HepG2 (cell line): Measurements from ENCODE around the gene LSM3. TPM values are rescaled to one million over a fixed set of nuclear protein-coding genes. Genes with fewer than 3 reads are reported as not detected.

Experiments used
- ATAC-seq: fragments of 200-7000 bp; cut with Tn5 transposase; 3 replicates; pipeline ENCODE4 v1.9.1; 2020; ENCODE audit warnings: mild to moderate bottlenecking, moderate library complexity
- BruUV-seq: library from RNA; stranded (reverse); fragments of 400-500 nt; replicated peaks from 2 replicates; lab custom pipeline; 2021; lab: Mats Ljungman, UMichigan
- CTCF ChIA-PET: fragments of 300-600 bp; formaldehyde crosslinking; extraction: SDS; loops from one replicate; lab custom pipeline; 2021; ENCODE audit warnings: low total read pairs, inconsistent platforms, low intra/inter-chr PET ratio; lab: Yijun Ruan, JAX
- POLR2A ChIA-PET: fragments of 350-600 bp; sonication (Branson Sonifier 250); formaldehyde crosslinking; loops from one replicate; lab custom pipeline; 2020; ENCODE audit warnings: antibody characterized with exemption, inconsistent platforms; lab: Yijun Ruan, JAX
- DNase-seq: peaks from one replicate; pipeline ENCODE4 v3.0.0-alpha.2; 2015; ENCODE audit warnings: low spot score
- FAIRE-seq: peaks from 3 replicates; lab custom pipeline; 2011; peaks lifted over from hg19 to GRCh38; lab: Jason Lieb, UNC
- H2AFZ ChIP-seq: one replicate; pipeline ENCODE4 v1.6.1; 2011; ENCODE audit warnings: low read length, inconsistent platforms
- H3K27ac ChIP-seq: fragments of 300-600 bp; 3 replicates; pipeline ENCODE4 v1.8.0; 2011; ENCODE audit warnings: mixed run types, mild to moderate bottlenecking, mixed read lengths, low read length, inconsistent platforms; ENCODE audit not compliant: insufficient read depth; ENCODE audit errors: extremely low read length
- H3K27me3 ChIP-seq, 2 experiments: fragments of 200-600 bp in 1 of 2; 2 replicates in 1 of 2; 3 replicates in 1 of 2; pipeline versions ENCODE4 v1.6.0 to v1.8.0; 2011; ENCODE audit warnings: low read length in 2 of 2, mild to moderate bottlenecking in 2 of 2, moderate library complexity in 2 of 2, inconsistent platforms in 1 of 2; ENCODE audit not compliant: insufficient read depth in 2 of 2, control insufficient read depth in 1 of 2
- H3K36me3 ChIP-seq, 2 experiments: fragments of 200-600 bp in 1 of 2; replicated peaks in 1 of 2; 2 replicates in 1 of 2; 3 replicates in 1 of 2; pipeline versions ENCODE4 v1.5.1 to v1.8.0; 2011; ENCODE audit warnings: low read length in 2 of 2, inconsistent platforms in 1 of 2; ENCODE audit not compliant: insufficient read depth in 2 of 2, control insufficient read depth in 1 of 2
- H3K4me1 ChIP-seq: 2 replicates; pipeline ENCODE4 v1.5.1; 2012; ENCODE audit warnings: low read length, inconsistent platforms; ENCODE audit not compliant: insufficient read depth
- H3K4me2 ChIP-seq: 2 replicates; pipeline ENCODE4 v1.6.0; 2011; ENCODE audit warnings: low read depth, low read length, inconsistent platforms
- H3K4me3 ChIP-seq, 3 experiments: fragments of 200-600 bp in 1 of 3; sonication (generic), shearing (Covaris generic) in 1 of 3; replicated peaks in 1 of 3; 2 replicates each; pipeline ENCODE4 v1.5.1; 2011 to 2016; ENCODE audit warnings: low read length in 3 of 3, inconsistent platforms in 2 of 3, low read depth in 2 of 3, mild to moderate bottlenecking in 2 of 3, control low read depth in 1 of 3, mixed read lengths in 1 of 3; ENCODE audit not compliant: insufficient read depth in 1 of 3
- H3K79me2 ChIP-seq: one replicate; pipeline ENCODE4 v1.6.1; 2011; ENCODE audit warnings: low read length, inconsistent platforms; ENCODE audit not compliant: insufficient read depth
- H3K9ac ChIP-seq: 2 replicates; pipeline ENCODE4 v1.6.0; 2011; ENCODE audit warnings: mild to moderate bottlenecking, low read depth, low read length, inconsistent platforms; ENCODE audit not compliant: insufficient read depth
- H3K9me3 ChIP-seq: 2 replicates; pipeline ENCODE4 v1.5.1; 2012; ENCODE audit warnings: mild to moderate bottlenecking, low read length
- H4K20me1 ChIP-seq: 2 replicates; pipeline ENCODE4 v1.6.0; 2011; ENCODE audit warnings: inconsistent platforms, mild to moderate bottlenecking, low read length, moderate library complexity; ENCODE audit not compliant: insufficient read depth
- ELF1 ChIP-seq: sonication (generic); formaldehyde crosslinking; IDR thresholded peaks from 2 replicates; pipeline ENCODE4 v1.4.0; 2020; ENCODE audit warnings: missing genetic modification reagents
- KDM5A ChIP-seq: fragments of 200-600 bp; sonication (generic); IDR thresholded peaks from 2 replicates; pipeline ENCODE4 v1.7.0; 2018; ENCODE audit warnings: antibody characterized with exemption, mild to moderate bottlenecking, low read length, borderline replicate concordance
- NFIC ChIP-seq: IDR thresholded peaks from 2 replicates; pipeline ENCODE4 v1.6.1; 2012; ENCODE audit warnings: mild to moderate bottlenecking, low read length, inconsistent platforms
- TFDP1 ChIP-seq: IDR thresholded peaks from 2 replicates; pipeline ENCODE4 v1.6.1; 2016; ENCODE audit warnings: missing compliant biosample characterization, missing genetic modification reagents, borderline replicate concordance
- ZFP41 ChIP-seq: sonication (generic); formaldehyde crosslinking; IDR thresholded peaks from 2 replicates; pipeline ENCODE4 v1.4.0; 2020; ENCODE audit warnings: mild to moderate bottlenecking, missing genetic modification reagents, borderline replicate concordance
- WGBS: methylation state at CpG from one replicate; pipeline ENCODE4 v1.1.6; 2017; ENCODE audit warnings: low lambda C conversion rate; 5-methylcytosine and 5-hydroxymethylcytosine counted together
- in situ Hi-C: cut with HindIII; loops from 2 replicates; pipeline ENCODE4 v1.10.0; 2017; ENCODE audit warnings: low pct_unique_long_range_greater_than_20kb; ENCODE audit not compliant: extremely low pct_ligation_motif_present
- intact Hi-C: fragments of 100-400 bp; cut with micrococcal nuclease; formaldehyde crosslinking; loops from one replicate; pipeline ENCODE4 v1.10.0; 2022; ENCODE audit not compliant: unreplicated experiment
- polyA plus RNA-seq, 8 experiments: library from polyadenylated mRNA; depleted of rRNA in 3 of 8; stranded (reverse) in 7 of 8; unstranded in 1 of 8; fragments of >200 nt; fragmentation: Illumina TruSeq in 4 of 8; extraction: Trizol in 4 of 8; gene quantifications; 2 replicates each; pipeline versions ENCODE4 v1.2.1 to v1.2.3, GENCODE V29; 2011 to 2016; ENCODE audit warnings: low read depth in 4 of 8, missing spikeins in 1 of 8, mixed read lengths in 1 of 8; ENCODE audit not compliant: insufficient read depth in 1 of 8
- total RNA-seq, 5 experiments: library from RNA; depleted of rRNA; stranded (reverse); fragments of >200 nt; fragmentation: Illumina TruSeq; extraction: Trizol; gene quantifications; 2 replicates each; pipeline ENCODE4 v1.2.3, GENCODE V29; 2016; ENCODE audit warnings: low read depth in 1 of 5
- TF ChIP-seq, protein P1 (sequence below): IDR thresholded peaks from 2 replicates; pipeline ENCODE4 v1.6.1; 2016; ENCODE audit warnings: low read depth, missing genetic modification reagents, missing compliant biosample characterization

The LSM3 gene
- total and polyA plus RNA-seq, 2 of the 13 experiments (the other 11 are each of a cell fraction or from before 2014, with no cell fraction given) = 5.1 to 19.4 TPM

- Histone ChIP-seq H3K79me2 (peaks cover 69% of the 10 kb centered on the region), H3K9me3 (no peaks in the 10 kb centered on the region), H3K9ac (peak overlapping the region; percentile 99), H3K27ac (peak overlapping the region; percentile 70), H4K20me1 (no peaks in the 10 kb centered on the region), H3K4me2 (peak overlapping the region; percentile 69), H2AFZ (peak overlapping the region; percentile 72), H3K36me3 (peaks cover 6 to 13% of the 10 kb centered on the region in 2 experiments; a peak in 4 of 5 replicates), H3K4me3 (peak overlapping the region; percentile 88 to 95 (median 95)), H3K4me1 (peaks cover 66% of the 10 kb centered on the region), H3K27me3 (no peaks in the 10 kb centered on the region; a peak in 1 of 5 replicates)
- FAIRE-seq (no peak), ATAC-seq (no peak), DNase-seq (no peak)
- intact Hi-C loops (loop anchor here (2.0 to 5.0 kb wide), 2 partner anchors 60 to 1212 kb away; no protein-coding TSS in a partner anchor), in situ Hi-C loops (no loop called here)
- ChIA-PET CTCF (no interaction called here), POLR2A (interaction anchor here (0.7 to 3.0 kb wide), 18 partner anchors 10 to 472 kb away, joined by 3 to 75 read pairs (median 5); partner anchors contain the start of genes CCDC174, CHCHD4, SLC6A6 and TMEM43)
- no TSS peak for BruUV-seq
- WGBS = 0% methylated on average over 3 of the region's 3 CpGs
- TF ChIP-seq KDM5A (peak; percentile 56), NFIC (0 out of 2 replicates have a peak, but pooled peaks have one; percentile 4), ELF1 (CRISPR knock-in tag) (no peak), TFDP1 (CRISPR knock-in tag) (no peak)
Measured at GRCh38 chr3:14179114-14179465, 473 bp downstream of the LSM3 start.

- intact Hi-C loops = loop anchor here (2.0 to 5.0 kb wide), 2 partner anchors 61 to 1212 kb away; no protein-coding TSS in a partner anchor
- H3K4me2 ChIP-seq = peak overlapping the region; percentile 69
- WGBS = 85% methylated on average over 1 of the region's 1 CpG
- peaks cover 59% of the 10 kb centered on the region for H3K4me1 ChIP-seq
- peak overlapping the region; percentile 88 to 95 (median 95); a peak in 5 of 6 replicates for H3K4me3 ChIP-seq
- ATAC-seq (no peak), FAIRE-seq (no peak), DNase-seq (no peak)
- no peak overlapping the region for H2AFZ ChIP-seq
- no peaks in the 10 kb centered on the region for H3K9me3 ChIP-seq
- no TSS peak for BruUV-seq
- peaks cover 7 to 13% of the 10 kb centered on the region in 2 experiments; a peak in 4 of 5 replicates for H3K36me3 ChIP-seq
- H3K79me2 ChIP-seq = peaks cover 62% of the 10 kb centered on the region
- H3K9ac ChIP-seq = peak overlapping the region; percentile 99
- ChIA-PET CTCF (no interaction called here), POLR2A (interaction anchor here (3.0 kb wide), 1 partner anchor 55 kb away, joined by 75 read pairs; the partner anchor contains the start of genes CHCHD4 and TMEM43)
- H4K20me1 ChIP-seq = no peaks in the 10 kb centered on the region
- in situ Hi-C loops = no loop called here
- H3K27ac ChIP-seq = no peak overlapping the region
- no peaks in the 10 kb centered on the region; a peak in 1 of 5 replicates for H3K27me3 ChIP-seq
- TF ChIP-seq, protein P1, sequence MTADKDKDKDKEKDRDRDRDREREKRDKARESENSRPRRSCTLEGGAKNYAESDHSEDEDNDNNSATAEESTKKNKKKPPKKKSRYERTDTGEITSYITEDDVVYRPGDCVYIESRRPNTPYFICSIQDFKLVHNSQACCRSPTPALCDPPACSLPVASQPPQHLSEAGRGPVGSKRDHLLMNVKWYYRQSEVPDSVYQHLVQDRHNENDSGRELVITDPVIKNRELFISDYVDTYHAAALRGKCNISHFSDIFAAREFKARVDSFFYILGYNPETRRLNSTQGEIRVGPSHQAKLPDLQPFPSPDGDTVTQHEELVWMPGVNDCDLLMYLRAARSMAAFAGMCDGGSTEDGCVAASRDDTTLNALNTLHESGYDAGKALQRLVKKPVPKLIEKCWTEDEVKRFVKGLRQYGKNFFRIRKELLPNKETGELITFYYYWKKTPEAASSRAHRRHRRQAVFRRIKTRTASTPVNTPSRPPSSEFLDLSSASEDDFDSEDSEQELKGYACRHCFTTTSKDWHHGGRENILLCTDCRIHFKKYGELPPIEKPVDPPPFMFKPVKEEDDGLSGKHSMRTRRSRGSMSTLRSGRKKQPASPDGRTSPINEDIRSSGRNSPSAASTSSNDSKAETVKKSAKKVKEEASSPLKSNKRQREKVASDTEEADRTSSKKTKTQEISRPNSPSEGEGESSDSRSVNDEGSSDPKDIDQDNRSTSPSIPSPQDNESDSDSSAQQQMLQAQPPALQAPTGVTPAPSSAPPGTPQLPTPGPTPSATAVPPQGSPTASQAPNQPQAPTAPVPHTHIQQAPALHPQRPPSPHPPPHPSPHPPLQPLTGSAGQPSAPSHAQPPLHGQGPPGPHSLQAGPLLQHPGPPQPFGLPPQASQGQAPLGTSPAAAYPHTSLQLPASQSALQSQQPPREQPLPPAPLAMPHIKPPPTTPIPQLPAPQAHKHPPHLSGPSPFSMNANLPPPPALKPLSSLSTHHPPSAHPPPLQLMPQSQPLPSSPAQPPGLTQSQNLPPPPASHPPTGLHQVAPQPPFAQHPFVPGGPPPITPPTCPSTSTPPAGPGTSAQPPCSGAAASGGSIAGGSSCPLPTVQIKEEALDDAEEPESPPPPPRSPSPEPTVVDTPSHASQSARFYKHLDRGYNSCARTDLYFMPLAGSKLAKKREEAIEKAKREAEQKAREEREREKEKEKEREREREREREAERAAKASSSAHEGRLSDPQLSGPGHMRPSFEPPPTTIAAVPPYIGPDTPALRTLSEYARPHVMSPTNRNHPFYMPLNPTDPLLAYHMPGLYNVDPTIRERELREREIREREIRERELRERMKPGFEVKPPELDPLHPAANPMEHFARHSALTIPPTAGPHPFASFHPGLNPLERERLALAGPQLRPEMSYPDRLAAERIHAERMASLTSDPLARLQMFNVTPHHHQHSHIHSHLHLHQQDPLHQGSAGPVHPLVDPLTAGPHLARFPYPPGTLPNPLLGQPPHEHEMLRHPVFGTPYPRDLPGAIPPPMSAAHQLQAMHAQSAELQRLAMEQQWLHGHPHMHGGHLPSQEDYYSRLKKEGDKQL (CRISPR knock-in tag) = no peak
- TF ChIP-seq ZFP41 (CRISPR knock-in tag) = no peak
Measured at GRCh38 chr3:14179795-14180194, 1.2 kb downstream of the LSM3 start.
